T-cell (primary cell): Measurements from ENCODE around the gene TIPIN. TPM values are rescaled to one million over a fixed set of nuclear protein-coding genes. Genes with fewer than 3 reads are reported as not detected.
"Not testable (repeated sequence)": the region's sequence is repeated elsewhere in the genome, so short reads cannot be mapped to it uniquely, and the experiment has no call there.

Experiments used
- ATAC-seq, 4 experiments: fragments of 200-7000 bp in 3 of 4; fragments of 150-1000 bp in 1 of 4; cut with Tn5 transposase; replicated peaks in 1 of 4; 1 replicate in 3 of 4; 2 replicates in 1 of 4; pipeline ENCODE4 v1.10.0; 2021; ENCODE audit warnings: moderate library complexity in 3 of 4, mild to moderate bottlenecking in 2 of 4, moderate number of reproducible peaks in 1 of 4
- CTCF ChIA-PET, 2 donors: fragments of 300-600 bp; sonication (Branson Sonifier 250); formaldehyde crosslinking; loops; one replicate each; lab custom pipeline; 2022; ENCODE audit warnings: antibody characterized with exemption in 2 of 2; lab: Charles Lee
- POLR2A ChIA-PET, 2 donors: fragments of 300-600 bp; sonication (Branson Sonifier 250); formaldehyde crosslinking; loops; one replicate each; lab custom pipeline; 2022; ENCODE audit warnings: antibody characterized with exemption in 2 of 2; lab: Charles Lee
- DNase-seq, 35 experiments: peaks; one replicate each; pipeline versions ENCODE4 v3.0.0 to v3.0.0-alpha.2; 2013 to 2023
- H3K27ac ChIP-seq: one replicate; pipeline ENCODE4 v1.5.1; 2013; ENCODE audit warnings: low read length
- H3K27me3 ChIP-seq, 2 experiments: replicated peaks in 1 of 2; 1 replicate in 1 of 2; 2 replicates in 1 of 2; pipeline versions ENCODE4 v1.6.1 to v1.7.0; 2013; ENCODE audit warnings: low read length in 1 of 2, mixed read lengths in 1 of 2; ENCODE audit not compliant: control insufficient read depth in 2 of 2, insufficient read depth in 2 of 2; ENCODE audit errors: extremely low read depth in 1 of 2
- H3K36me3 ChIP-seq, 2 donors: 1 replicate in 1 of 2; 2 replicates in 1 of 2; pipeline versions ENCODE4 v1.6.1 to v1.7.0; 2013; ENCODE audit warnings: low read length in 1 of 2; ENCODE audit not compliant: control insufficient read depth in 2 of 2, insufficient read depth in 1 of 2; ENCODE audit errors: extremely low read depth in 1 of 2
- H3K4me1 ChIP-seq, 2 experiments: 1 replicate in 1 of 2; 2 replicates in 1 of 2; pipeline versions ENCODE4 v1.6.1 to v1.7.0; 2013; ENCODE audit warnings: low read length in 2 of 2, mixed read lengths in 1 of 2; ENCODE audit not compliant: insufficient read depth in 2 of 2, control insufficient read depth in 1 of 2; ENCODE audit errors: extremely low read depth in 1 of 2
- H3K4me3 ChIP-seq, 2 donors: 1 replicate in 1 of 2; 2 replicates in 1 of 2; pipeline versions ENCODE4 v1.5.1 to v1.7.0; 2013; ENCODE audit warnings: mild to moderate bottlenecking in 2 of 2, low read length in 1 of 2, moderate library complexity in 1 of 2; ENCODE audit not compliant: control insufficient read depth in 1 of 2; ENCODE audit errors: extremely low read depth in 1 of 2
- H3K9me3 ChIP-seq: 2 replicates; pipeline ENCODE4 v1.7.0; 2013
- H3K27ac Mint-ChIP-seq, 2 donors: one replicate each; pipeline ENCODE4 v1.8.0; 2020 to 2021; ENCODE audit warnings: mild to moderate bottlenecking in 2 of 2, mixed read lengths in 2 of 2
- H3K27me3 Mint-ChIP-seq, 2 donors: one replicate each; pipeline ENCODE4 v1.8.0; 2021 to 2022; ENCODE audit warnings: mixed read lengths in 2 of 2
- H3K36me3 Mint-ChIP-seq: one replicate; pipeline ENCODE4 v1.8.0; 2021; ENCODE audit warnings: mixed read lengths
- H3K4me1 Mint-ChIP-seq, 3 donors: one replicate each; pipeline ENCODE4 v1.8.0; 2020 to 2022; ENCODE audit warnings: mixed read lengths in 3 of 3, mild to moderate bottlenecking in 1 of 3
- H3K4me3 Mint-ChIP-seq, 3 donors: one replicate each; pipeline ENCODE4 v1.8.0; 2020 to 2022; ENCODE audit warnings: mild to moderate bottlenecking in 3 of 3, mixed read lengths in 3 of 3, moderate library complexity in 3 of 3
- H3K9me3 Mint-ChIP-seq, 3 donors: one replicate each; pipeline ENCODE4 v1.8.0; 2020 to 2022; ENCODE audit warnings: mixed read lengths in 3 of 3
- WGBS: methylation state at CpG from one replicate; pipeline ENCODE4 v1.1.5; 2013; ENCODE audit warnings: missing lambda C conversion rate; ENCODE audit not compliant: insufficient coverage; 5-methylcytosine and 5-hydroxymethylcytosine counted together
- total RNA-seq, 35 experiments: library from RNA in 6 of 35; stranded (reverse) in 6 of 35; fragments of 120-200 nt in 1 of 35; gene quantifications; one replicate each; pipeline versions ENCODE4 v1.2.1 to v1.2.4 and lab custom pipeline; 2013 to 2026

The TIPIN gene
- total RNA-seq, 5 donors from 2014 or later (not counting 1 experiment from before 2014, with no cell fraction given) = 3.6 to 8.4 (median 6.6) TPM

DNA sequence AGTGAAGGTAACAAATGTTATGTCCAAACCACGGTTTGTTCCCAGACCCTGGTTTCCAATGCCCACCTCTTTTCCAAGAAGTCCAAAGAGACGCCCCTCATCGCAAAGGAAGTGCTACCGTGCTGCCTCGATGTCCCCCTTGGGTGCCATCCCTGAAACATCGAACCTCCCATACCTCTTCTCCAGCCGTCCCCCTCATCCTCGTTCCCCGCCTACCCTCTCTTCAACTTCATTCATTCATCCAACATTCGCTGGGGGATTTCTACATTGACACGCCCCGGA, 467 bp downstream of the TIPIN start:
- DNase-seq = no peak
- Mint-ChIP-seq H3K4me1 (peaks cover 16 to 27% (median 22%) of the 10 kb centered on the region in 3 donors), H3K4me3 (peak overlapping the region; percentile 94 to 97 (median 95)), H3K27ac (peak overlapping the region; percentile 92 to 94), H3K27me3 (no peaks in the 10 kb centered on the region), H3K36me3 (peaks cover 6% of the 10 kb centered on the region), H3K9me3 (no peaks in the 10 kb centered on the region)
- 0% methylated on average over 12 of the region's 12 CpGs for WGBS
- H3K4me1 ChIP-seq = peaks cover 4 to 15% of the 10 kb centered on the region in 2 experiments
- H3K27me3 ChIP-seq = no peaks in the 10 kb centered on the region
- CTCF ChIA-PET = interaction anchor here in 1 of 2 donors (1.9 to 2.6 kb wide), 2 partner anchors 30 to 142 kb away, joined by 7 to 16 read pairs; partner anchors contain the start of gene SNAPC5
- no peaks in the 10 kb centered on the region for H3K36me3 ChIP-seq
- peak overlapping the region; percentile 57 for H3K27ac ChIP-seq
- POLR2A ChIA-PET = no interaction called here
- peak in 2 of 4 experiments; percentile 3 to 11 for ATAC-seq
- no peaks in the 10 kb centered on the region for H3K9me3 ChIP-seq
- peak overlapping the region; percentile 84 to 91 for H3K4me3 ChIP-seq

GRCh38 chr15:66348530-66348929, 8.0 kb downstream of the TIPIN start:
- not testable (repeated sequence) for H3K4me3 Mint-ChIP-seq, H3K9me3 ChIP-seq, H3K27me3 Mint-ChIP-seq, ATAC-seq, H3K4me1 Mint-ChIP-seq, H3K27ac ChIP-seq, DNase-seq, H3K27me3 ChIP-seq, H3K4me1 ChIP-seq, H3K4me3 ChIP-seq, H3K9me3 Mint-ChIP-seq, H3K27ac Mint-ChIP-seq
- ChIA-PET CTCF (interaction anchor here in 1 of 2 donors (0.6 kb wide), 1 partner anchor 21 kb away, joined by 4 read pairs; no protein-coding TSS in a partner anchor), POLR2A (interaction anchor here in 1 of 2 donors (0.7 kb wide), 1 partner anchor 343 kb away, joined by 4 read pairs; no protein-coding TSS in a partner anchor)
- 50% methylated on average over 2 of the region's 5 CpGs for WGBS
- peaks cover 4 to 12% of the 10 kb centered on the region in 2 donors for H3K36me3 ChIP-seq
- H3K36me3 Mint-ChIP-seq = peaks cover 18% of the 10 kb centered on the region

- ChIA-PET CTCF (no interaction called here), POLR2A (no interaction called here)
- no peak overlapping the region for H3K27ac Mint-ChIP-seq
Observed at GRCh38 chr15:66328771-66329170, 27.7 kb downstream of the TIPIN start.

GRCh38 chr15:66327736-66328135, 28.7 kb downstream of the TIPIN start:
- H3K27me3 Mint-ChIP-seq = no peaks in the 10 kb centered on the region
- no peaks in the 10 kb centered on the region for H3K9me3 Mint-ChIP-seq
- ATAC-seq (no peak), DNase-seq (no peak)
- no peak overlapping the region for H3K4me3 ChIP-seq
- POLR2A ChIA-PET = no interaction called here
- H3K4me3 Mint-ChIP-seq = no peak overlapping the region
- CTCF ChIA-PET = interaction anchor here in 1 of 2 donors (0.6 kb wide), 1 partner anchor 20 kb away, joined by 4 read pairs; no protein-coding TSS in a partner anchor
- H3K4me1 Mint-ChIP-seq = no peaks in the 10 kb centered on the region
- WGBS = 100% methylated on average over 4 of the region's 4 CpGs
- no peak overlapping the region for H3K27ac Mint-ChIP-seq
- no peaks in the 10 kb centered on the region for H3K27me3 ChIP-seq
- no peak overlapping the region for H3K27ac ChIP-seq
- no peaks in the 10 kb centered on the region for H3K9me3 ChIP-seq
- peaks cover 5 to 69% of the 10 kb centered on the region in 2 donors for H3K36me3 ChIP-seq
- H3K36me3 Mint-ChIP-seq = peaks cover 42% of the 10 kb centered on the region
- no peaks in the 10 kb centered on the region for H3K4me1 ChIP-seq

More at GRCh38 chr15:66328771-66329170, 27.7 kb downstream of the TIPIN start:
- Histone ChIP-seq H3K4me1 (no peaks in the 10 kb centered on the region), H3K27ac (no peak overlapping the region), H3K36me3 (peaks cover 5 to 66% of the 10 kb centered on the region in 2 donors), H3K27me3 (no peaks in the 10 kb centered on the region), H3K4me3 (no peak overlapping the region), H3K9me3 (no peaks in the 10 kb centered on the region)
- Mint-ChIP-seq H3K27me3 (no peaks in the 10 kb centered on the region), H3K36me3 (peaks cover 46% of the 10 kb centered on the region), H3K4me3 (no peak overlapping the region), H3K4me1 (no peaks in the 10 kb centered on the region), H3K9me3 (no peaks in the 10 kb centered on the region)
- 96% methylated on average over 8 of the region's 14 CpGs for WGBS
- ATAC-seq (no peak), DNase-seq (no peak)

DNA sequence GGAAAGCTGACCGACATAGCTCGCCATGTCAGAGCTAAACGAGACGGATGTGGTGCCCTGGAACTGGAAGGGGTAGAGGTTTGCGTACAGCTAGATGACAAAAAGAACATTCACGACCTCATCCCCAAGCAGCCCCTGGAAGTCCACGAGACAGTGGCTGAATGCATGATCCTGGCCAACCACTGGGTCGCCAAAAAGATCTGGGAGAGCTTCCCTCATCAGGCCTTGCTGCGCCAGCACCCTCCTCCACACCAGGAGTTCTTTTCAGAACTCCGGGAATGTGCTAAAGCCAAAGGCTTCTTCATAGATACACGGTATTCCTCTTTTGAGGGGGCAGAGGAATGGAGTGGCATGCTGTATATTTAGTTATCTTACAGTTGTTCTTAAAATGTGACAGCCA, 30.4 kb downstream of the TIPIN start:
- Mint-ChIP-seq H3K4me1 (no peaks in the 10 kb centered on the region), H3K9me3 (no peaks in the 10 kb centered on the region), H3K27ac (no peak overlapping the region), H3K36me3 (peaks cover 36% of the 10 kb centered on the region), H3K4me3 (no peak overlapping the region), H3K27me3 (no peaks in the 10 kb centered on the region)
- DNase-seq (no peak), ATAC-seq (no peak)
- no peaks in the 10 kb centered on the region for H3K9me3 ChIP-seq
- no peaks in the 10 kb centered on the region for H3K27me3 ChIP-seq
- POLR2A ChIA-PET = no interaction called here
- peaks cover 5 to 67% of the 10 kb centered on the region in 2 donors for H3K36me3 ChIP-seq
- no peaks in the 10 kb centered on the region for H3K4me1 ChIP-seq
- 92% methylated on average over 7 of the region's 11 CpGs for WGBS
- CTCF ChIA-PET = no interaction called here
- H3K27ac ChIP-seq = no peak overlapping the region
- H3K4me3 ChIP-seq = no peak overlapping the region

- H3K27me3 Mint-ChIP-seq = no peaks in the 10 kb centered on the region
- DNase-seq (no peak), ATAC-seq (no peak)
- Histone ChIP-seq H3K9me3 (no peaks in the 10 kb centered on the region), H3K4me1 (no peaks in the 10 kb centered on the region), H3K27me3 (no peaks in the 10 kb centered on the region), H3K4me3 (no peak overlapping the region), H3K36me3 (peaks cover 7 to 68% of the 10 kb centered on the region in 2 donors), H3K27ac (no peak overlapping the region)
- no peaks in the 10 kb centered on the region for H3K9me3 Mint-ChIP-seq
- H3K4me3 Mint-ChIP-seq = no peak overlapping the region
- POLR2A ChIA-PET = no interaction called here
- CTCF ChIA-PET = no interaction called here
- H3K36me3 Mint-ChIP-seq = peaks cover 36% of the 10 kb centered on the region
- no peaks in the 10 kb centered on the region for H3K4me1 Mint-ChIP-seq
- H3K27ac Mint-ChIP-seq = no peak overlapping the region
- WGBS = 79% methylated on average over 2 of the region's 12 CpGs
Observed at GRCh38 chr15:66323312-66323928, 33.1 kb downstream of the TIPIN start.
